ENCODE measurements around the gene INS. TPM values are rescaled to one million over a fixed set of nuclear protein-coding genes. Genes with fewer than 3 reads are reported as not detected.

The INS gene
- total RNA-seq, 6 experiments from 2014 or later: not detected

DNA sequence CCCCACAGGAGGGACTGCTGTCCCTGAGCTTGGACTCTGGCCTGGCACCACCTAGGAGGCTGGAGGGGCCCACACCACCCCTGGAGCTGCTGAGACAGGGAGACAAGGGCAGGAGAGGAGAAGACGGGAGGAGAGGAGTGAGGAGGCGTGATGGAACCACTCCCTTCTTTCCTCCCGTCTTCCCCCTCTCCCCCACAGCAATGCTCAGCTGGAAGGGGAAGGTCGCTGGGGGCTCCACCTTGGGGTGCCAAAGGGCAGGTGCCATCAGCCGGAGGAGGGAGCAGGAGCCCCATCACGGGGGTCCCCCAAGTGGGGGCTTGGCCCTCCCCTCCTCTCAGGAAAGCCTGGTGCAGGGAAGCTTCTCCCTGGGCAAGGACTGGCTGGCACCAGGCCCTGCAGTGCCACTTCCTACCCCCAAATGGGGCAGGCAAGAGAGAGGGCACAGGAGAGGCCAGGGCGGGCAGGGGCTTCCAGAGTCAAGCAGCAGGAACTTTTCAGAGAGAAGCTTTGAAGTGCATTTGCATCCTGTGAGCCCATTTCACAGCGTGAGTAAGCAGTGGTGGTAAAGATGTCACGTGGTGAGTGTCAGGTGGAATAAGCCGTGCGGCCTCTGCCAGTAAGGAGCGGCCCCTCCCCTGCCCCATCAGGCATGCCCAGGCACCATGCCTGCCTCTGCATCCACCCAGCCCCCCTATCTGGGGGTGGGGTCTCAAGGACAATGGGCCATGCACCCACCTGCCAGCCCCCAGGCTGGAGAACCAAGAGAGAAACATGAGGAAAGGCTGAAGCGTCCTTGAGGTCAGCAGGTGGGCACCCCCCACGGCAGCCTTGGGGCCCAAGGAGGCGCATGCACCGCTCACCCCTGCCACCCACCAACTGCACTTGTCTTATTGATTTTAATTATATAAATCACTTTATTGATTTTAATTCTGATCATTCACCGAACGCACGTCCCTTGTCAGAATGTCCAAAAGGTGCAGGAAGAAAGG is 26.7 kb downstream of the INS start:
- Mint-ChIP-seq H3K9me3 (no peaks in the 10 kb centered on the region), H3K4me3 (no peak overlapping the region), H3K36me3 (ENCODE audit: low read depth) (no peaks in the 10 kb centered on the region), H3K27ac (no peak overlapping the region), H3K27me3 (ENCODE audit: insufficient read depth) (peaks cover 49% of the 10 kb centered on the region), H3K4me1 (ENCODE audit: low read depth) (no peaks in the 10 kb centered on the region)
- TF ChIP-seq, protein P1, sequence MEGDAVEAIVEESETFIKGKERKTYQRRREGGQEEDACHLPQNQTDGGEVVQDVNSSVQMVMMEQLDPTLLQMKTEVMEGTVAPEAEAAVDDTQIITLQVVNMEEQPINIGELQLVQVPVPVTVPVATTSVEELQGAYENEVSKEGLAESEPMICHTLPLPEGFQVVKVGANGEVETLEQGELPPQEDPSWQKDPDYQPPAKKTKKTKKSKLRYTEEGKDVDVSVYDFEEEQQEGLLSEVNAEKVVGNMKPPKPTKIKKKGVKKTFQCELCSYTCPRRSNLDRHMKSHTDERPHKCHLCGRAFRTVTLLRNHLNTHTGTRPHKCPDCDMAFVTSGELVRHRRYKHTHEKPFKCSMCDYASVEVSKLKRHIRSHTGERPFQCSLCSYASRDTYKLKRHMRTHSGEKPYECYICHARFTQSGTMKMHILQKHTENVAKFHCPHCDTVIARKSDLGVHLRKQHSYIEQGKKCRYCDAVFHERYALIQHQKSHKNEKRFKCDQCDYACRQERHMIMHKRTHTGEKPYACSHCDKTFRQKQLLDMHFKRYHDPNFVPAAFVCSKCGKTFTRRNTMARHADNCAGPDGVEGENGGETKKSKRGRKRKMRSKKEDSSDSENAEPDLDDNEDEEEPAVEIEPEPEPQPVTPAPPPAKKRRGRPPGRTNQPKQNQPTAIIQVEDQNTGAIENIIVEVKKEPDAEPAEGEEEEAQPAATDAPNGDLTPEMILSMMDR (IDR thresholded peaks at IDR 0.05): no peak
- no peak for DNase-seq

DNA sequence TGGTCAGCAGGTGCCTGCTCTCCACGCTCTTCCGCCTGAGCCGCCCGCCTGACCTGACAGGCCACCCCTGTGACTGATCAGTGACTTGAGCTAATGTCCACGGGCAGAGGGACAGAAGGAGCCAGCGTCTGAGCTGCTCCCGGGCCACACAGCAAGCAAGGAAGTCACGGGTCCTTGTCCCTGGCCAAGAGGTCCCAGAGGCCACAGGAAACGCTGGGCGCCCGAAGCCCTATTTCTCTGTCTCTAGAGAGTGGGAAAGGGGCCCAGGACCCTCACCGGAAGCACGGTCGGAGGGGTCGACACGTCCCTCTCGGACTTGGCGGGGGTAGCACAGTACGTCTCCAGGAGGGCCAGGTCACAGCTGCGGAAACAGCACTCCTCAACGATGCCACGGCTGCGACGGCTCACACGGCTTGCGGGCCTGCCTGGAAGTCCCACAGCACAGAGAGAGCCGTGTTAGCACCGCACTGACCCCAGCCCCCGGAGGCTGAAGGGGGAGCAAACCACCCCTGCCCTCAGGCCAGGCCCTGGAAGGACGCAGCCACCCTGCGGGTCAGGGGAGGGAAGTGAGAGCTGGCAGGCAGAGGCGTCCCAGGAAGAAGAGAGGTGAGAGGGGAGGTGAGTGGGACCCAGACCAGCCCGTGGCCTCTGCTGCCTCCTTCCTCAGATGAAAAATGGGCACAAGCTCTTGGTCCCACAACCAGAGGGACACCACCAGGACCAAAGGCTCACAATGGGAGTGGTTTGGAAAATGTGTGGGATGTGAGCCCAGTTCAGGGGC is 27.6 kb downstream of the INS start:
- Mint-ChIP-seq H3K9me3 (no peaks in the 10 kb centered on the region), H3K27ac (no peak overlapping the region), H3K27me3 (ENCODE audit: insufficient read depth) (peaks cover 52% of the 10 kb centered on the region), H3K4me1 (ENCODE audit: low read depth) (no peaks in the 10 kb centered on the region), H3K4me3 (no peak overlapping the region), H3K36me3 (ENCODE audit: low read depth) (no peaks in the 10 kb centered on the region)
- TF ChIP-seq, protein P1 (IDR thresholded peaks at IDR 0.05): no peak
- no peak for DNase-seq

DNA sequence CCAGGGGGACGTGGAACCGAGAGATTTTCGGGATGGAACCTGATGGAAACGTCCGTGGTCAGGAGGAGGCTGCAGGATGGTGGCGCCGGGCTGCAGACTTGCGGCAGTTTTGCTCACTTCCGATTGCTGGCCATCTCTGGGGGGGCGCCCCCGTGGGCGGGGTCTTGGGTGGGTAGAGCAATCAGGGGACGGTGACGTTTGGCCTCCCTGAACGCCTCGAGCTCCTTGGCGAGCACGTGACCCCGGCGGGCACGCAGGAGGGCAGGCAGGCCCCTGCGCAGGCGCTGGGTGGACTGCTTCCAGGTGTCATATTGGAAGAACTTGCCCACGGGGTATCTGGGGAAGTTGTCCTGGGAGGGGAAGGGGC is 28.2 kb downstream of the INS start:
- Mint-ChIP-seq H3K4me3 (no peak overlapping the region), H3K9me3 (no peaks in the 10 kb centered on the region), H3K27ac (no peak overlapping the region), H3K4me1 (ENCODE audit: low read depth) (no peaks in the 10 kb centered on the region), H3K36me3 (ENCODE audit: low read depth) (no peaks in the 10 kb centered on the region), H3K27me3 (ENCODE audit: insufficient read depth) (peaks cover 49% of the 10 kb centered on the region)
- TF ChIP-seq, protein P1 (IDR thresholded peaks at IDR 0.05): no peak
- DNase-seq: no peak

DNA sequence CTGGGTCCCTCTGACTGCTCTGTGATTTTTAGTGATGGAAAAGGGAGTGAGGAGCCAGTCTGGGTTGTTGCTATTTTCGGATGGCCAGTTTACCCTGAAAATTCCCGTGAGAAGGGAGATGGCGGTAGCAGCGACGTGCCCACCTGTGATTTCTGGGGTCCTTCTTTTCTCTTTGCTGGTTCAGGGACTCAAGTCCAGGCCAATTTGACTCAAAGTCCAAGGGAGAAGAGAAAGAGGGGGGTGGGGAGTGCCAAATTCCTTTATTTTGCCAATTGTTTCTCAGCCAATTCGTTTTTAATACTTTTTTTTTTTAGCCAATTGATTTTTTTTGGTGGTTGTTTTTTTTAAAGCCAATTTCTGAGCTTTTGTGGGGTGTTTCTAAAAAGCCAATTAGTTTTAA is 28.8 kb downstream of the INS start:
- Mint-ChIP-seq H3K27me3 (ENCODE audit: insufficient read depth) (peaks cover 44% of the 10 kb centered on the region), H3K9me3 (no peaks in the 10 kb centered on the region), H3K36me3 (ENCODE audit: low read depth) (no peaks in the 10 kb centered on the region), H3K4me3 (no peak overlapping the region), H3K4me1 (ENCODE audit: low read depth) (no peaks in the 10 kb centered on the region), H3K27ac (no peak overlapping the region)
- DNase-seq: no peak
- TF ChIP-seq, protein P1 (IDR thresholded peaks at IDR 0.05): no peak

DNA sequence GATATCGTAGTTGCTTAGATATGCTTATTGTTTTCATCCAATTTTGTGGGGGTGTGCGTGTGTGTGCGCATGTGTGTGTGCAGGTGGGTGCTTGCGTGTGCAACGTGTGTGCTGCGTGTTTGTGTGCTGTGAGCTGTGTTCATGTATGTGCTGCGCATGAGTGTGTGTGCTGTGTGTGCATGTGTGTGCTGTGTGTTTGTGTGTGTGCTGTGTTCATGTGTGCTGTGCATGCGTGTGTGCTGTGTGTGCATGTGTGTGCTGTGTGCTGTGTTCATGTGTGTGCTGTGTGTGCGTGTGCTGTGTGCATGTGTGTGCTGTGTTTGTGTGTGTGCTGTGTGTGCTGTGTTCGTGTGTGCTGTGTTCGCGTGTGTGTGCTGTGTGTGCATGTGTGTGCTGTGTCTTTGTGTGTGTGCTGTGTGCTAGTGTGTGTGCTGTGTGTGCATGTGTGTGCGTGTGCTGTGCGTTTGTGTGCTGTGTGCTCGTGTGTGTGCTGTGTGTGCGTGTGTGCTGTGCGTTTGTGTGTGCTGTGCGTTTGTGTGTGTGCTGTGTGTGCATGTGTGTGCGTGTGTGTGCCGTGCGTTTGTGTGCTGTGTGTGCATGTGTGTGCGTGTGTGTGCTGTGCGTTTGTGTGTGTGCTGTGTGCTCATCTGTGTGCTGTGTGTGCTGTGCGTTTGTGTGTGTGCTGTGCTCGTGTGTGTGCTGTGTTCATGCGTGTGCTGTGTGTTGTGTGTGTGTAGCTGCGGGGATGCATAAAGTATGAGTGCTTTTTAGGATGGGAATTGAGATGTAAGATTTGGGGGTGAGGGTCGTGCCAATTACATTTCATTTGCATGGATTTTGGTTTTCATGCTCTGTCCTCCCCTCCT is 29.4 kb downstream of the INS start:
- DNase-seq: no peak
- no peak overlapping the region for H3K27ac Mint-ChIP-seq
- peaks cover 38% of the 10 kb centered on the region for H3K27me3 Mint-ChIP-seq (ENCODE audit: insufficient read depth)

More for the DNA sequence above, 29.4 kb downstream of the INS start:
- H3K36me3 Mint-ChIP-seq (ENCODE audit: low read depth): no peaks in the 10 kb centered on the region
- no peaks in the 10 kb centered on the region for H3K4me1 Mint-ChIP-seq (ENCODE audit: low read depth)
- no peak overlapping the region for H3K4me3 Mint-ChIP-seq
- TF ChIP-seq, protein P1 (IDR thresholded peaks at IDR 0.05): no peak
- H3K9me3 Mint-ChIP-seq: no peaks in the 10 kb centered on the region

Data from HFFc6 (cell line).